A549 (cell line): ENCODE results near the gene ARMC9. TPM values are rescaled to one million over a fixed set of nuclear protein-coding genes. Genes with fewer than 3 reads are reported as not detected.

Source experiments
- ATAC-seq, 2 experiments: fragments of 200-7000 bp in 1 of 2; fragments of >200 bp in 1 of 2; cut with Nextera tagmentation in 1 of 2; cut with Tn5 transposase in 1 of 2; 3 replicates each; pipeline versions ENCODE4 v1.8.0 to v1.9.1; 2018 to 2020; ENCODE audit warnings: mild to moderate bottlenecking in 1 of 2, moderate library complexity in 1 of 2
- CTCF ChIA-PET: fragments of 300-600 bp; sonication (Branson Sonifier 250); formaldehyde crosslinking; extraction: SDS; loops from one replicate; lab custom pipeline; 2021; ENCODE audit warnings: antibody characterized with exemption, inconsistent platforms; lab: Yijun Ruan, JAX
- POLR2A ChIA-PET: fragments of 350-600 bp; formaldehyde crosslinking; extraction: SDS; loops from one replicate; lab custom pipeline; 2021; ENCODE audit warnings: antibody characterized with exemption, inconsistent platforms; lab: Yijun Ruan, JAX
- DNase-seq, 2 experiments: peaks; one replicate each; pipeline versions ENCODE4 v3.0.0 to v3.0.0-alpha.2; 2011 to 2016; ENCODE audit warnings: low read depth in 1 of 2, low spot score in 1 of 2
- FAIRE-seq: peaks from 2 replicates; lab custom pipeline; 2011; peaks lifted over from hg19 to GRCh38; lab: Jason Lieb, UNC
- H3K27ac ChIP-seq, 2 experiments: fragments of >200 bp; sonication (Bioruptor Twin); formaldehyde crosslinking; 3 replicates each; pipeline ENCODE4 v1.5.1; 2016 to 2017
- H3K4me1 ChIP-seq: fragments of >200 bp; sonication (Bioruptor Twin); formaldehyde crosslinking; 3 replicates; pipeline ENCODE4 v1.6.1; 2016
- H3K4me2 ChIP-seq: fragments of >200 bp; sonication (Bioruptor Twin); formaldehyde crosslinking; 3 replicates; pipeline ENCODE4 v1.6.1; 2016
- H3K4me3 ChIP-seq: fragments of >200 bp; sonication (Bioruptor Twin); formaldehyde crosslinking; 3 replicates; pipeline ENCODE4 v1.5.1; 2016
- H3K9me3 ChIP-seq: fragments of >200 bp; sonication (Bioruptor Twin); formaldehyde crosslinking; 3 replicates; pipeline ENCODE4 v1.6.1; 2016
- ATOH8 ChIP-seq: fragments of 250-450 bp; sonication (Bioruptor Pico); IDR thresholded peaks from 2 replicates; pipeline ENCODE4 v1.5.0; 2020; ENCODE audit warnings: low read depth, mild to moderate bottlenecking, moderate library complexity
- BHLHE40 ChIP-seq: IDR thresholded peaks from 2 replicates; pipeline ENCODE4 v1.6.1; 2012; ENCODE audit warnings: low read depth, low read length, inconsistent platforms
- CBX2 ChIP-seq: fragments of 200-600 bp; sonication (generic); IDR thresholded peaks from 2 replicates; pipeline ENCODE4 v1.6.1; 2016; ENCODE audit warnings: low read depth, mild to moderate bottlenecking, borderline replicate concordance
- CBX8 ChIP-seq: fragments of 200-600 bp; sonication (generic); IDR thresholded peaks from 2 replicates; pipeline ENCODE4 v1.6.1; 2016
- CHD2 ChIP-seq: fragments of 150-350 bp; IDR thresholded peaks from 2 replicates; pipeline ENCODE4 v1.6.1; 2014; ENCODE audit warnings: low read length; ENCODE audit not compliant: partially characterized antibody
- CTCF ChIP-seq: fragments of >200 bp; sonication (Bioruptor Twin); formaldehyde crosslinking; IDR thresholded peaks from 3 replicates; pipeline ENCODE4 v1.5.1; 2016
- E2F6 ChIP-seq: IDR thresholded peaks from 2 replicates; pipeline ENCODE4 v1.6.1; 2012; ENCODE audit warnings: low read depth, borderline replicate concordance
- EHF ChIP-seq: fragments of 250-450 bp; sonication (Bioruptor Pico); IDR thresholded peaks from 2 replicates; pipeline ENCODE4 v1.5.0; 2020; ENCODE audit warnings: mild to moderate bottlenecking
- EHMT2 ChIP-seq: fragments of 200-600 bp; sonication (generic); IDR thresholded peaks from 2 replicates; pipeline ENCODE4 v1.6.1; 2016; ENCODE audit warnings: antibody characterized with exemption, low read depth, mild to moderate bottlenecking, moderate library complexity
- ELK1 ChIP-seq: fragments of 150-350 bp; IDR thresholded peaks from 2 replicates; pipeline ENCODE4 v1.6.1; 2014; ENCODE audit warnings: low read depth, mild to moderate bottlenecking, low read length
- ESRRA ChIP-seq: fragments of 150-350 bp; IDR thresholded peaks from 2 replicates; pipeline ENCODE4 v1.6.1; 2014; ENCODE audit warnings: mild to moderate bottlenecking, low read length, borderline replicate concordance
- FOSB ChIP-seq: fragments of 250-450 bp; sonication (Bioruptor Pico); IDR thresholded peaks from 2 replicates; pipeline ENCODE4 v1.5.0; 2020; ENCODE audit warnings: mild to moderate bottlenecking, moderate library complexity
- GATA3 ChIP-seq: IDR thresholded peaks from 2 replicates; pipeline ENCODE4 v1.6.1; 2012; ENCODE audit warnings: borderline replicate concordance
- HDAC2 ChIP-seq: fragments of 200-600 bp; sonication (generic); IDR thresholded peaks from 2 replicates; pipeline ENCODE4 v1.6.1; 2016
- HES2 ChIP-seq: fragments of >200 bp; sonication (Bioruptor Twin); formaldehyde crosslinking; IDR thresholded peaks from 2 replicates; pipeline ENCODE4 v1.6.1; 2016
- HEYL ChIP-seq: fragments of 250-450 bp; sonication (Bioruptor Pico); IDR thresholded peaks from 2 replicates; pipeline ENCODE4 v1.8.0; 2021; ENCODE audit warnings: mild to moderate bottlenecking, moderate library complexity
- KDM5A ChIP-seq: fragments of 200-600 bp; sonication (generic); IDR thresholded peaks from 2 replicates; pipeline ENCODE4 v1.6.1; 2016; ENCODE audit warnings: antibody characterized with exemption, mild to moderate bottlenecking
- MAFK ChIP-seq: fragments of 450-650 bp; IDR thresholded peaks from 2 replicates; pipeline ENCODE4 v1.6.1; 2014; ENCODE audit not compliant: partially characterized antibody
- MAX ChIP-seq: IDR thresholded peaks from 2 replicates; pipeline ENCODE4 v1.6.1; 2012
- NPAS2 ChIP-seq: fragments of 250-450 bp; sonication (Bioruptor Pico); IDR thresholded peaks from 2 replicates; pipeline ENCODE4 v1.8.0; 2022; ENCODE audit warnings: mild to moderate bottlenecking, moderate library complexity, borderline replicate concordance
- NR3C1 ChIP-seq: fragments of >200 bp; sonication (Bioruptor Twin); formaldehyde crosslinking; IDR thresholded peaks from 3 replicates; pipeline ENCODE4 v1.6.1; 2017
- PHF8 ChIP-seq: fragments of 200-600 bp; sonication (generic); IDR thresholded peaks from 2 replicates; pipeline ENCODE4 v1.6.1; 2016; ENCODE audit warnings: low read depth, mild to moderate bottlenecking, antibody characterized with exemption, moderate library complexity, borderline replicate concordance
- POLR2A ChIP-seq: IDR thresholded peaks from 2 replicates; pipeline ENCODE4 v1.6.1; 2012; ENCODE audit warnings: mild to moderate bottlenecking, low read length
- POLR2AphosphoS2 ChIP-seq: conservative IDR thresholded peaks from 2 replicates; pipeline ENCODE4 v1.6.1; 2012; ENCODE audit warnings: low read length, improper control_type of control experiment, inconsistent platforms
- RCOR1 ChIP-seq: fragments of 150-350 bp; IDR thresholded peaks from 2 replicates; pipeline ENCODE4 v1.6.1; 2014; ENCODE audit warnings: antibody characterized with exemption, low read length, low read depth
- SREBF2 ChIP-seq: fragments of 450-650 bp; IDR thresholded peaks from 2 replicates; pipeline ENCODE4 v1.6.1; 2014; ENCODE audit warnings: mild to moderate bottlenecking, moderate library complexity
- TFCP2L1 ChIP-seq: fragments of 250-450 bp; sonication (Bioruptor Pico); IDR thresholded peaks from 2 replicates; pipeline ENCODE4 v1.5.0; 2021; ENCODE audit warnings: mild to moderate bottlenecking
- USF2 ChIP-seq: fragments of 450-650 bp; IDR thresholded peaks from 2 replicates; pipeline ENCODE4 v1.6.1; 2014; ENCODE audit warnings: antibody characterized with exemption
- WGBS: methylation state at CpG from one replicate; pipeline ENCODE4 v1.1.6; 2017; ENCODE audit errors: missing lambda C conversion rate; 5-methylcytosine and 5-hydroxymethylcytosine counted together
- polyA plus RNA-seq, 4 experiments: library from polyadenylated mRNA; depleted of rRNA in 3 of 4; stranded (reverse); fragments of >200 nt; fragmentation: RNase III in 1 of 4; extraction: RNeasy Plus Mini Kit Qiagen cat#74134 plus additional on column Dnase treatment in 1 of 4; gene quantifications; 2 replicates in 3 of 4; 3 replicates in 1 of 4; pipeline ENCODE4 v1.2.3, GENCODE V29; 2011 to 2017

The ARMC9 gene
- polyA plus RNA-seq, 2 of the 4 experiments (the other 2 are of a cell fraction): 12.0 to 14.1 TPM

GRCh38 chr2:231186325-231186724 lies 12.1 kb upstream of the ARMC9 start:
- Histone ChIP-seq H3K4me2 (no peak overlapping the region), H3K27ac (no peak overlapping the region), H3K4me1 (peaks cover 8% of the 10 kb centered on the region), H3K4me3 (no peak overlapping the region), H3K9me3 (no peaks in the 10 kb centered on the region)
- POLR2A ChIA-PET: no interaction called here
- ATAC-seq (no peak), DNase-seq (no peak), FAIRE-seq (no peak)
- CTCF ChIA-PET: interaction anchor here (2.1 kb wide), 1 partner anchor 40 kb away, joined by 5 read pairs; no protein-coding TSS in a partner anchor
- no peak for TF ChIP-seq GATA3
- TF ChIP-seq RCOR1: no peak
- TF ChIP-seq MAFK: no peak
- TF ChIP-seq CHD2: no peak
- no peak for TF ChIP-seq E2F6
- TF ChIP-seq CBX8: no peak
- TF ChIP-seq POLR2AphosphoS2: no peak
- WGBS: 71% methylated on average over 7 of the region's 7 CpGs

GRCh38 chr2:231187736-231188505 lies 10.5 kb upstream of the ARMC9 start:
- H3K4me1 ChIP-seq: no peaks in the 10 kb centered on the region
- FAIRE-seq (no peak), DNase-seq (no peak), ATAC-seq (no peak)
- no peak for TF ChIP-seq FOSB (CRISPR knock-in tag)
- no peak for TF ChIP-seq ESRRA
- no peak for TF ChIP-seq HEYL (CRISPR knock-in tag)
- no peak for TF ChIP-seq NPAS2 (CRISPR knock-in tag)
- no peak for TF ChIP-seq BHLHE40
- TF ChIP-seq HDAC2: no peak
- no peak overlapping the region for H3K4me2 ChIP-seq
- 80% methylated on average over 17 of the region's 18 CpGs for WGBS
- ChIA-PET POLR2A (no interaction called here), CTCF (interaction anchor here (1.0 to 2.1 kb wide), 3 partner anchors 39 to 224 kb away, joined by 3 to 5 read pairs (median 4); no protein-coding TSS in a partner anchor)
- H3K27ac ChIP-seq: no peak overlapping the region
- no peaks in the 10 kb centered on the region for H3K9me3 ChIP-seq
- H3K4me3 ChIP-seq: no peak overlapping the region

- FAIRE-seq (no peak), ATAC-seq (no peak), DNase-seq (no peak)
- Histone ChIP-seq H3K4me1 (no peaks in the 10 kb centered on the region), H3K4me2 (no peak overlapping the region), H3K9me3 (no peaks in the 10 kb centered on the region), H3K4me3 (no peak overlapping the region), H3K27ac (no peak overlapping the region)
- 73% methylated on average over 6 of the region's 6 CpGs for WGBS
- ChIA-PET POLR2A (no interaction called here), CTCF (interaction anchor here (1.1 to 4.3 kb wide), 3 partner anchors 85 to 90 kb away, joined by 3 to 39 read pairs (median 4); no protein-coding TSS in a partner anchor)
- TF ChIP-seq ESRRA: no peak
- TF ChIP-seq TFCP2L1: no peak
- no peak for TF ChIP-seq USF2
- no peak for TF ChIP-seq CBX2
- no peak for TF ChIP-seq MAX
- TF ChIP-seq EHMT2: no peak
- TF ChIP-seq BHLHE40: no peak
- no peak for TF ChIP-seq POLR2A
- TF ChIP-seq EHF (CRISPR knock-in tag): no peak
- TF ChIP-seq HES2: no peak
- TF ChIP-seq ELK1: no peak
- TF ChIP-seq CTCF: no peak
- no peak for TF ChIP-seq KDM5A
- TF ChIP-seq SREBF2: no peak
- no peak for TF ChIP-seq NR3C1
- no peak for TF ChIP-seq GATA3
- TF ChIP-seq ATOH8 (CRISPR knock-in tag): no peak
- no peak for TF ChIP-seq PHF8
These were observed 9.8 kb upstream of the ARMC9 start for GRCh38 chr2:231188506-231189170.
